HEK293 (cell line): ENCODE results near the gene SUN5.

Source experiments
- CTCF ChIP-seq: fragments of 450-650 bp; formaldehyde crosslinking; IDR thresholded peaks from 2 replicates; pipeline ENCODE4 v1.5.1; 2016; ENCODE audit warnings: missing biosample characterization, missing genetic modification characterization
- HIC1 ChIP-seq: fragments of 450-650 bp; formaldehyde crosslinking; IDR thresholded peaks from 2 replicates; pipeline ENCODE4 v1.5.1; 2016; ENCODE audit warnings: missing biosample characterization, missing genetic modification characterization
- HOXA7 ChIP-seq: sonication (generic); formaldehyde crosslinking; IDR thresholded peaks from 2 replicates; pipeline ENCODE4 v1.8.1; 2022; ENCODE audit warnings: missing genetic modification reagents, borderline replicate concordance
- ZBTB21 ChIP-seq: fragments of 450-650 bp; formaldehyde crosslinking; IDR thresholded peaks from 2 replicates; pipeline ENCODE4 v1.5.1; 2017; ENCODE audit warnings: missing biosample characterization, missing genetic modification characterization
- ZNF513 ChIP-seq: fragments of 450-650 bp; IDR thresholded peaks from 2 replicates; pipeline ENCODE4 v1.5.1; 2018; ENCODE audit warnings: missing biosample characterization, missing genetic modification characterization
- ZSCAN5A ChIP-seq: fragments of 450-650 bp; formaldehyde crosslinking; IDR thresholded peaks from 2 replicates; pipeline ENCODE4 v1.5.1; 2016; ENCODE audit warnings: missing biosample characterization, missing genetic modification characterization

GRCh38 chr20:33010674-33011449 is 6.6 kb upstream of the SUN5 start:
- no peak for TF ChIP-seq HOXA7
- no peak for TF ChIP-seq HIC1 (tag by site-specific recombination)
- no peak for TF ChIP-seq CTCF (tag by site-specific recombination)
- no peak for TF ChIP-seq ZNF513 (tag by site-specific recombination)
- TF ChIP-seq ZSCAN5A (tag by site-specific recombination) = no peak
- no peak for TF ChIP-seq ZBTB21 (tag by site-specific recombination)
